Measurements from ENCODE around the gene NRDE2. TPM values are rescaled to one million over a fixed set of nuclear protein-coding genes. Genes with fewer than 3 reads are reported as not detected.
A peak's percentile ranks its signal among the peaks of the same experiment; 100 is the strongest.
"Not testable (repeated sequence)": the region's sequence is repeated elsewhere in the genome, so short reads cannot be mapped to it uniquely, and the experiment has no call there.

NRDE2 gene
- total RNA-seq, 2 experiments from 2014 or later, result 18.9 to 24.8 TPM

GRCh38 chr14:90361865-90362557 lies 30.3 kb upstream of the NRDE2 start:
- no peaks in the 10 kb centered on the region for H3K36me3 Mint-ChIP-seq
- no peaks in the 10 kb centered on the region for H3K9me3 Mint-ChIP-seq
- CTCF ChIA-PET, result no interaction called here
- no peak for DNase-seq
- H3K4me1 Mint-ChIP-seq (ENCODE audit: low read depth), result no peaks in the 10 kb centered on the region
- no peak overlapping the region for H3K4me3 Mint-ChIP-seq
- peaks cover 9% of the 10 kb centered on the region for H3K27me3 Mint-ChIP-seq
- POLR2A ChIA-PET, result no interaction called here
- intact Hi-C loops (cut with micrococcal nuclease), result no loop called here
- no peak overlapping the region for H3K27ac Mint-ChIP-seq

- ChIA-PET POLR2A (no interaction called here), CTCF (no interaction called here)
- Mint-ChIP-seq H3K4me1 (ENCODE audit: low read depth) (no peaks in the 10 kb centered on the region), H3K27ac (no peak overlapping the region), H3K4me3 (no peak overlapping the region), H3K9me3 (no peaks in the 10 kb centered on the region), H3K27me3 (peaks cover 9% of the 10 kb centered on the region), H3K36me3 (no peaks in the 10 kb centered on the region)
- intact Hi-C loops (cut with micrococcal nuclease), result no loop called here
- no peak for DNase-seq
These were observed 26.6 kb upstream of the NRDE2 start for GRCh38 chr14:90358359-90358758.

GRCh38 chr14:90356925-90357324 lies 25.2 kb upstream of the NRDE2 start:
- H3K27ac Mint-ChIP-seq, result no peak overlapping the region
- peaks cover 8% of the 10 kb centered on the region for H3K27me3 Mint-ChIP-seq
- ChIA-PET POLR2A (no interaction called here), CTCF (no interaction called here)
- H3K9me3 Mint-ChIP-seq, result no peaks in the 10 kb centered on the region
- DNase-seq, result no peak
- no peaks in the 10 kb centered on the region for H3K4me1 Mint-ChIP-seq (ENCODE audit: low read depth)
- H3K4me3 Mint-ChIP-seq, result no peak overlapping the region
- H3K36me3 Mint-ChIP-seq, result no peaks in the 10 kb centered on the region
- intact Hi-C loops (cut with micrococcal nuclease), result no loop called here

- Mint-ChIP-seq H3K27me3 (peaks cover 8% of the 10 kb centered on the region), H3K4me3 (no peak overlapping the region), H3K36me3 (no peaks in the 10 kb centered on the region), H3K4me1 (ENCODE audit: low read depth) (no peaks in the 10 kb centered on the region), H3K9me3 (no peaks in the 10 kb centered on the region), H3K27ac (no peak overlapping the region)
- intact Hi-C loops (cut with micrococcal nuclease), result no loop called here
- no peak for DNase-seq
- ChIA-PET POLR2A (no interaction called here), CTCF (no interaction called here)
These were observed 24.1 kb upstream of the NRDE2 start for GRCh38 chr14:90355540-90356518.

- DNase-seq, result no peak
- Mint-ChIP-seq H3K27me3 (peaks cover 5% of the 10 kb centered on the region), H3K4me3 (no peak overlapping the region), H3K27ac (no peak overlapping the region), H3K9me3 (no peaks in the 10 kb centered on the region), H3K4me1 (ENCODE audit: low read depth) (peaks cover 3% of the 10 kb centered on the region), H3K36me3 (no peaks in the 10 kb centered on the region)
- ChIA-PET CTCF (no interaction called here), POLR2A (no interaction called here)
- intact Hi-C loops (cut with micrococcal nuclease), result no loop called here
These were observed 23.0 kb upstream of the NRDE2 start for GRCh38 chr14:90354551-90355298.

- H3K27me3 Mint-ChIP-seq, result no peaks in the 10 kb centered on the region
- no peaks in the 10 kb centered on the region for H3K9me3 Mint-ChIP-seq
- intact Hi-C loops (cut with micrococcal nuclease), result no loop called here
- H3K27ac Mint-ChIP-seq, result no peak overlapping the region
- H3K4me3 Mint-ChIP-seq, result no peak overlapping the region
- POLR2A ChIA-PET, result no interaction called here
- peaks cover 5% of the 10 kb centered on the region for H3K4me1 Mint-ChIP-seq (ENCODE audit: low read depth)
- no peaks in the 10 kb centered on the region for H3K36me3 Mint-ChIP-seq
- DNase-seq, result peak; percentile 37
- CTCF ChIA-PET, result interaction anchor here (0.9 kb wide), 1 partner anchor 347 kb away, joined by 3 read pairs; no protein-coding TSS in a partner anchor
These were observed 18.0 kb upstream of the NRDE2 start for GRCh38 chr14:90349739-90350138.

- ChIA-PET POLR2A (no interaction called here), CTCF (interaction anchor here (0.8 kb wide), 1 partner anchor 350 kb away, joined by 3 read pairs; no protein-coding TSS in a partner anchor)
- peaks cover 5% of the 10 kb centered on the region for H3K4me1 Mint-ChIP-seq (ENCODE audit: low read depth)
- H3K9me3 Mint-ChIP-seq, result no peaks in the 10 kb centered on the region
- no peak overlapping the region for H3K4me3 Mint-ChIP-seq
- no peaks in the 10 kb centered on the region for H3K36me3 Mint-ChIP-seq
- H3K27me3 Mint-ChIP-seq, result no peaks in the 10 kb centered on the region
- no peak overlapping the region for H3K27ac Mint-ChIP-seq
- intact Hi-C loops (cut with micrococcal nuclease), result no loop called here
- DNase-seq, result no peak
These were observed 16.5 kb upstream of the NRDE2 start for GRCh38 chr14:90348270-90348669.

- Mint-ChIP-seq H3K27ac (no peak overlapping the region), H3K27me3 (no peaks in the 10 kb centered on the region), H3K36me3 (no peaks in the 10 kb centered on the region), H3K4me1 (ENCODE audit: low read depth) (peaks cover 5% of the 10 kb centered on the region), H3K4me3 (no peak overlapping the region), H3K9me3 (no peaks in the 10 kb centered on the region)
- intact Hi-C loops (cut with micrococcal nuclease), result no loop called here
- POLR2A ChIA-PET, result no interaction called here
- CTCF ChIA-PET, result no interaction called here
- no peak for DNase-seq
These were observed 13.5 kb upstream of the NRDE2 start for GRCh38 chr14:90345239-90345557.

GRCh38 chr14:90344331-90345238 lies 12.8 kb upstream of the NRDE2 start:
- Mint-ChIP-seq H3K9me3 (no peaks in the 10 kb centered on the region), H3K27me3 (peaks cover 4% of the 10 kb centered on the region), H3K36me3 (no peaks in the 10 kb centered on the region), H3K4me1 (ENCODE audit: low read depth) (peaks cover under 1% of the 10 kb centered on the region), H3K4me3 (no peak overlapping the region), H3K27ac (no peak overlapping the region)
- no peak for DNase-seq
- POLR2A ChIA-PET, result no interaction called here
- intact Hi-C loops (cut with micrococcal nuclease), result no loop called here
- CTCF ChIA-PET, result no interaction called here

- H3K4me1 Mint-ChIP-seq (ENCODE audit: low read depth), result no peaks in the 10 kb centered on the region
- H3K27me3 Mint-ChIP-seq, result peaks cover 9% of the 10 kb centered on the region
- ChIA-PET CTCF (no interaction called here), POLR2A (no interaction called here)
- no peak overlapping the region for H3K4me3 Mint-ChIP-seq
- H3K27ac Mint-ChIP-seq, result no peak overlapping the region
- intact Hi-C loops (cut with micrococcal nuclease), result no loop called here
- no peaks in the 10 kb centered on the region for H3K9me3 Mint-ChIP-seq
- H3K36me3 Mint-ChIP-seq, result no peaks in the 10 kb centered on the region
- DNase-seq, result no peak
These were observed 10.6 kb upstream of the NRDE2 start for GRCh38 chr14:90342327-90342726.

- Mint-ChIP-seq H3K27ac (no peak overlapping the region), H3K36me3 (no peaks in the 10 kb centered on the region), H3K9me3 (no peaks in the 10 kb centered on the region), H3K4me3 (no peak overlapping the region), H3K27me3 (peaks cover 13% of the 10 kb centered on the region), H3K4me1 (ENCODE audit: low read depth) (no peaks in the 10 kb centered on the region)
- POLR2A ChIA-PET, result no interaction called here
- intact Hi-C loops (cut with micrococcal nuclease), result no loop called here
- CTCF ChIA-PET, result no interaction called here
- DNase-seq, result no peak
These were observed 10.0 kb upstream of the NRDE2 start for GRCh38 chr14:90341784-90342183.

- H3K9me3 Mint-ChIP-seq; H3K27ac Mint-ChIP-seq; intact Hi-C loops (cut with micrococcal nuclease); H3K4me1 Mint-ChIP-seq (ENCODE audit: low read depth); DNase-seq; H3K4me3 Mint-ChIP-seq; POLR2A ChIA-PET; CTCF ChIA-PET; H3K36me3 Mint-ChIP-seq: not testable (repeated sequence)
- peaks cover 16% of the 10 kb centered on the region for H3K27me3 Mint-ChIP-seq
These were observed 9.5 kb upstream of the NRDE2 start for GRCh38 chr14:90341232-90341631.

Data from activated CD4-positive, alpha-beta memory T cell treated with anti-CD3 and anti-CD28 coated beads for 36 hours (primary cell).